Measurements from ENCODE around the gene ACOX1. TPM values are rescaled to one million over a fixed set of nuclear protein-coding genes. Genes with fewer than 3 reads are reported as not detected.

Gene ACOX1
- total RNA-seq, 1 donor from 2014 or later = 52.9 TPM

GRCh38 chr17:75950855-75951554 is 28.0 kb downstream of the ACOX1 start:
- H3K27me3 Mint-ChIP-seq (ENCODE audit: unreplicated experiment) = no peaks in the 10 kb centered on the region
- TF ChIP-seq, protein P1, sequence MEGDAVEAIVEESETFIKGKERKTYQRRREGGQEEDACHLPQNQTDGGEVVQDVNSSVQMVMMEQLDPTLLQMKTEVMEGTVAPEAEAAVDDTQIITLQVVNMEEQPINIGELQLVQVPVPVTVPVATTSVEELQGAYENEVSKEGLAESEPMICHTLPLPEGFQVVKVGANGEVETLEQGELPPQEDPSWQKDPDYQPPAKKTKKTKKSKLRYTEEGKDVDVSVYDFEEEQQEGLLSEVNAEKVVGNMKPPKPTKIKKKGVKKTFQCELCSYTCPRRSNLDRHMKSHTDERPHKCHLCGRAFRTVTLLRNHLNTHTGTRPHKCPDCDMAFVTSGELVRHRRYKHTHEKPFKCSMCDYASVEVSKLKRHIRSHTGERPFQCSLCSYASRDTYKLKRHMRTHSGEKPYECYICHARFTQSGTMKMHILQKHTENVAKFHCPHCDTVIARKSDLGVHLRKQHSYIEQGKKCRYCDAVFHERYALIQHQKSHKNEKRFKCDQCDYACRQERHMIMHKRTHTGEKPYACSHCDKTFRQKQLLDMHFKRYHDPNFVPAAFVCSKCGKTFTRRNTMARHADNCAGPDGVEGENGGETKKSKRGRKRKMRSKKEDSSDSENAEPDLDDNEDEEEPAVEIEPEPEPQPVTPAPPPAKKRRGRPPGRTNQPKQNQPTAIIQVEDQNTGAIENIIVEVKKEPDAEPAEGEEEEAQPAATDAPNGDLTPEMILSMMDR (IDR thresholded peaks at IDR 0.05; ENCODE audit: partially characterized antibody, unreplicated experiment) = no peak
- no peak overlapping the region for H3K4me3 Mint-ChIP-seq (ENCODE audit: unreplicated experiment)
- no peaks in the 10 kb centered on the region for H3K36me3 Mint-ChIP-seq (ENCODE audit: unreplicated experiment)
- H3K9me3 Mint-ChIP-seq (ENCODE audit: unreplicated experiment) = peaks cover 1% of the 10 kb centered on the region
- no peaks in the 10 kb centered on the region for H3K4me1 Mint-ChIP-seq (ENCODE audit: low read depth, unreplicated experiment)
- no peak for DNase-seq
- H3K27ac Mint-ChIP-seq (ENCODE audit: unreplicated experiment) = no peak overlapping the region

GRCh38 chr17:75950421-75950820 is 28.5 kb downstream of the ACOX1 start:
- Mint-ChIP-seq H3K36me3 (ENCODE audit: unreplicated experiment) (no peaks in the 10 kb centered on the region), H3K4me3 (ENCODE audit: unreplicated experiment) (no peak overlapping the region), H3K9me3 (ENCODE audit: unreplicated experiment) (peaks cover 1% of the 10 kb centered on the region), H3K4me1 (ENCODE audit: low read depth, unreplicated experiment) (no peaks in the 10 kb centered on the region), H3K27ac (ENCODE audit: unreplicated experiment) (no peak overlapping the region), H3K27me3 (ENCODE audit: unreplicated experiment) (no peaks in the 10 kb centered on the region)
- no peak for DNase-seq
- TF ChIP-seq, protein P1 (IDR thresholded peaks at IDR 0.05; ENCODE audit: partially characterized antibody, unreplicated experiment) = no peak

- no peak for DNase-seq
- H3K4me3 Mint-ChIP-seq (ENCODE audit: unreplicated experiment) = no peak overlapping the region
- H3K9me3 Mint-ChIP-seq (ENCODE audit: unreplicated experiment) = peaks cover 4% of the 10 kb centered on the region
- peaks cover 6% of the 10 kb centered on the region for H3K4me1 Mint-ChIP-seq (ENCODE audit: low read depth, unreplicated experiment)
- H3K36me3 Mint-ChIP-seq (ENCODE audit: unreplicated experiment) = no peaks in the 10 kb centered on the region
- no peaks in the 10 kb centered on the region for H3K27me3 Mint-ChIP-seq (ENCODE audit: unreplicated experiment)
- H3K27ac Mint-ChIP-seq (ENCODE audit: unreplicated experiment) = no peak overlapping the region
- TF ChIP-seq, protein P1 (IDR thresholded peaks at IDR 0.05; ENCODE audit: partially characterized antibody, unreplicated experiment) = no peak
These were observed 33.8 kb downstream of the ACOX1 start for GRCh38 chr17:75945211-75945610.

DNA sequence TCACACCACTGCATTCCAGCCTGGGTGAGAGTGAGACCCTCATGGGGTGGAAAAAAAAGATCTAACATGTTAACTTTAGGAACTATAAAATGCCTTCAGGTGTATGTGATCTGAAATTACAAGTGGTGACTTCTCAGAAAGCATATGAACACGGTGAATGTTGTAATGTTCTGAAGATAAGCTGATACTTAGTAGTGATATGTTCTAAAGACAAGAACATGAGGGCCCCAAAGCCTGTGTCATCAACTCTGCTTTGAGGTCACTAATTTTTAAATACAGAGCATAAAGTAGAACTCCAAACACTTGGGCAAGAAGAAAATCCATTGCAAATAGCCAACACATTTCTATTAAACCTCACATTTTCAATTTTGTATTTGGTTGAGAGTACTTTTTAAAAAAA is 35.5 kb downstream of the ACOX1 start:
- H3K4me3 Mint-ChIP-seq (ENCODE audit: unreplicated experiment) = no peak overlapping the region
- H3K9me3 Mint-ChIP-seq (ENCODE audit: unreplicated experiment) = peaks cover 5% of the 10 kb centered on the region

GRCh38 chr17:75942473-75942872 is 36.5 kb downstream of the ACOX1 start:
- Mint-ChIP-seq H3K4me3 (ENCODE audit: unreplicated experiment) (no peak overlapping the region), H3K36me3 (ENCODE audit: unreplicated experiment) (no peaks in the 10 kb centered on the region), H3K27me3 (ENCODE audit: unreplicated experiment) (no peaks in the 10 kb centered on the region), H3K4me1 (ENCODE audit: low read depth, unreplicated experiment) (peaks cover 6% of the 10 kb centered on the region), H3K27ac (ENCODE audit: unreplicated experiment) (no peak overlapping the region), H3K9me3 (ENCODE audit: unreplicated experiment) (peaks cover 8% of the 10 kb centered on the region)
- TF ChIP-seq, protein P1 (IDR thresholded peaks at IDR 0.05; ENCODE audit: partially characterized antibody, unreplicated experiment) = no peak
- DNase-seq = no peak

More for the DNA sequence above, 35.5 kb downstream of the ACOX1 start:
- DNase-seq = no peak
- TF ChIP-seq, protein P1 (IDR thresholded peaks at IDR 0.05; ENCODE audit: partially characterized antibody, unreplicated experiment) = no peak
- H3K36me3 Mint-ChIP-seq (ENCODE audit: unreplicated experiment) = no peaks in the 10 kb centered on the region
- no peaks in the 10 kb centered on the region for H3K27me3 Mint-ChIP-seq (ENCODE audit: unreplicated experiment)
- peaks cover 6% of the 10 kb centered on the region for H3K4me1 Mint-ChIP-seq (ENCODE audit: low read depth, unreplicated experiment)
- H3K27ac Mint-ChIP-seq (ENCODE audit: unreplicated experiment) = no peak overlapping the region

All from glutamatergic neuron (in vitro differentiated cells).